IMR-90 (cell line): ENCODE data around the gene SNRNP25.
"Not testable (repeated sequence)": the region's sequence is repeated elsewhere in the genome, so short reads cannot be mapped to it uniquely, and the experiment has no call there.

Source experiments
- BHLHE40 ChIP-seq: fragments of 150-350 bp; IDR thresholded peaks from 2 replicates; pipeline ENCODE4 v1.6.1; 2016; ENCODE audit warnings: mild to moderate bottlenecking, low read depth, low read length
- CEBPB ChIP-seq: IDR thresholded peaks from 2 replicates; pipeline ENCODE4 v1.6.1; 2012; ENCODE audit warnings: low read depth, low read length, improper control_type of control experiment
- MXI1 ChIP-seq: IDR thresholded peaks from 2 replicates; pipeline ENCODE4 v1.6.1; 2012; ENCODE audit warnings: low read depth, mild to moderate bottlenecking, low read length, moderate library complexity, borderline replicate concordance
- NFE2L2 ChIP-seq: fragments of 150-350 bp; IDR thresholded peaks from 2 replicates; pipeline ENCODE4 v1.6.1; 2016; ENCODE audit warnings: low read depth, mild to moderate bottlenecking, low read length
- POLR2A ChIP-seq: IDR thresholded peaks from 2 replicates; pipeline ENCODE4 v1.6.1; 2012; ENCODE audit warnings: mild to moderate bottlenecking, low read depth, low read length
- TF ChIP-seq, protein P1 (sequence below): conservative IDR thresholded peaks from 2 replicates; pipeline ENCODE4 v1.5.1; 2012; ENCODE audit warnings: mild to moderate bottlenecking, low read depth, low read length, improper control_type of control experiment
- TF ChIP-seq, protein P2 (sequence below): fragments of 150-350 bp; IDR thresholded peaks from 2 replicates; pipeline ENCODE4 v1.6.1; 2016; ENCODE audit warnings: low read depth, mild to moderate bottlenecking, low read length, moderate library complexity, borderline replicate concordance

DNA sequence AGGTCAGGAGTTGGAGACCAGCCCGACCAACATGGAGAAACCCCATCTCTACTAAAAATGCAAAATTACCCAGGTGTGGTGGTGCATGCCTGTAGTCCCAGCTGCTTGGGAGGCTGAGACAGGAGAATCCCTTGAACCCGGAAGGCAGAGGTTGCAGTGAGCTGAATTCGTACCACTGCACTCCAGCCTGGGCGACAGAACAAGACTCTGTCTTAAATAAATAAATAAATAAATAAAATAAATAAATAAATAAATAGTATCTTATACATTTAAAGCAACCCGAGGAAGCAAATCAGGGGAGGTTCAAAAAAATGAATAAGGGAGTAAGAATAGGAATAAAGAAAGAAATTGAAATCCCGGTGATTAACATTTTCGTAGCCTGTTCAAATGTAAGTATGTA, 7.1 kb upstream of the SNRNP25 start:
- TF ChIP-seq CEBPB, MXI1, POLR2A, BHLHE40, NFE2L2: not testable (repeated sequence)
- TF ChIP-seq, protein P1, sequence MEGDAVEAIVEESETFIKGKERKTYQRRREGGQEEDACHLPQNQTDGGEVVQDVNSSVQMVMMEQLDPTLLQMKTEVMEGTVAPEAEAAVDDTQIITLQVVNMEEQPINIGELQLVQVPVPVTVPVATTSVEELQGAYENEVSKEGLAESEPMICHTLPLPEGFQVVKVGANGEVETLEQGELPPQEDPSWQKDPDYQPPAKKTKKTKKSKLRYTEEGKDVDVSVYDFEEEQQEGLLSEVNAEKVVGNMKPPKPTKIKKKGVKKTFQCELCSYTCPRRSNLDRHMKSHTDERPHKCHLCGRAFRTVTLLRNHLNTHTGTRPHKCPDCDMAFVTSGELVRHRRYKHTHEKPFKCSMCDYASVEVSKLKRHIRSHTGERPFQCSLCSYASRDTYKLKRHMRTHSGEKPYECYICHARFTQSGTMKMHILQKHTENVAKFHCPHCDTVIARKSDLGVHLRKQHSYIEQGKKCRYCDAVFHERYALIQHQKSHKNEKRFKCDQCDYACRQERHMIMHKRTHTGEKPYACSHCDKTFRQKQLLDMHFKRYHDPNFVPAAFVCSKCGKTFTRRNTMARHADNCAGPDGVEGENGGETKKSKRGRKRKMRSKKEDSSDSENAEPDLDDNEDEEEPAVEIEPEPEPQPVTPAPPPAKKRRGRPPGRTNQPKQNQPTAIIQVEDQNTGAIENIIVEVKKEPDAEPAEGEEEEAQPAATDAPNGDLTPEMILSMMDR, result not testable (repeated sequence)
- TF ChIP-seq, protein P2, sequence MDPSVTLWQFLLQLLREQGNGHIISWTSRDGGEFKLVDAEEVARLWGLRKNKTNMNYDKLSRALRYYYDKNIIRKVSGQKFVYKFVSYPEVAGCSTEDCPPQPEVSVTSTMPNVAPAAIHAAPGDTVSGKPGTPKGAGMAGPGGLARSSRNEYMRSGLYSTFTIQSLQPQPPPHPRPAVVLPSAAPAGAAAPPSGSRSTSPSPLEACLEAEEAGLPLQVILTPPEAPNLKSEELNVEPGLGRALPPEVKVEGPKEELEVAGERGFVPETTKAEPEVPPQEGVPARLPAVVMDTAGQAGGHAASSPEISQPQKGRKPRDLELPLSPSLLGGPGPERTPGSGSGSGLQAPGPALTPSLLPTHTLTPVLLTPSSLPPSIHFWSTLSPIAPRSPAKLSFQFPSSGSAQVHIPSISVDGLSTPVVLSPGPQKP, result not testable (repeated sequence)
